GM19397 (cell line): ENCODE data around the gene PEX1.
"Not testable (repeated sequence)": the region's sequence is repeated elsewhere in the genome, so short reads cannot be mapped to it uniquely, and the experiment has no call there.

ENCODE experiments used
- ATAC-seq: cut with Tn5 transposase; IDR thresholded peaks from one replicate; pipeline ENCODE4 v1.9.1; 2021; ENCODE audit warnings: mild to moderate bottlenecking, moderate library complexity; ENCODE audit not compliant: unreplicated experiment

PEX1 gene

DNA sequence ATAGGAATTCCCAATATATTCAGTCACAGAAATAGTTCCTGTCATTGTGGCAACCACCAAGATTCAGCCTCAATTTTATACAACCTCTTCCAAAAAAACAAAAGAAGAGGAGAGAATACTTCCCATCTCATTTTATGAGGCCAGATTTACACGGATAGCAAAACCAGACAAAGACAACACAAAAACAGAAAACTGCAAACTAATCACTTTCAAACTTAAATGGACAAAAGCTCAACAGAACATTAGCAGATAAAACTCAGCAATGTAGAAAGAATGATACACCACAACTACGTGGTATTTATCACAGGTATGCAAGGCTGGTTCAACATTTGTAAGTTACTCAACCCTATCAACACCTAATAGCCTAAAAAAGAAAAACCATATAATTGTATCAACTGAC lies 22.0 kb downstream of the PEX1 start:
- ATAC-seq = no peak

DNA sequence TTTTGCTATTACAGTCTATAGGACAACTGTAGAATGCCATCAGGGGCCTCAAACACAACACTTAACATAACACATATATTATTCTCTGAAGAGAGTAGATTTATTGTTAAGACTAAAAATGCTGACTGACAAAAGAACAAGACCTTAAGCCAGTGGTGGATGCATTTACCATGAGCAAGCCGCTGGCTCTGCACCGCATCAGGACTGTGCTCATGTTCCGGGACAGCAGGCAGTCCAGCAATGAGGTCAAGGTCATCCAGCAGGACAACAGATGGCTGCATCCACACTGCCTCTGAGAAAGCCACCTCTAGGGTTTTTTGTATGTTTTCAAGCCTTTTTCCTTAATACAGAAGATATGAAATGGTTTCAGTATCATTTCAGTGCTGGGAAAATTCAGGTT lies 23.8 kb downstream of the PEX1 start:
- ATAC-seq = no peak

DNA sequence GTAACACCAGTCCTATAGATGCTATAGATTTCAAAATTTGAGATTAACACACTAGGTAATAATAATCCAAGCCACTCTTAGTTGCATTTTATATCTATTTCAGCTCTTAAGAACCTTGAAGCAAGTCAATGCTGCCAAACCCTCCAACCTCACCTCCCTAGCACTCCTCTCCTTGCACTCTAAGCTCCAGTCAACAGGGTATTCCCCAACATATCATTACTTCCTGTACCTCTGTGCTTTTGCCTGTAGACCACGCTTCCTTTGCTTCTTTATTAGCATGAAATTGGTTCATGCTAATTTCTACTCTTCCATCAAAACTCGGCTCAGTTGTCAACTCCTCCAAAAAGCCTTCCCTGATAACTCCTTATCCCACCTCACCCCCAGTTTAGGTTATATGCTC lies 24.6 kb downstream of the PEX1 start:
- no peak for ATAC-seq

DNA sequence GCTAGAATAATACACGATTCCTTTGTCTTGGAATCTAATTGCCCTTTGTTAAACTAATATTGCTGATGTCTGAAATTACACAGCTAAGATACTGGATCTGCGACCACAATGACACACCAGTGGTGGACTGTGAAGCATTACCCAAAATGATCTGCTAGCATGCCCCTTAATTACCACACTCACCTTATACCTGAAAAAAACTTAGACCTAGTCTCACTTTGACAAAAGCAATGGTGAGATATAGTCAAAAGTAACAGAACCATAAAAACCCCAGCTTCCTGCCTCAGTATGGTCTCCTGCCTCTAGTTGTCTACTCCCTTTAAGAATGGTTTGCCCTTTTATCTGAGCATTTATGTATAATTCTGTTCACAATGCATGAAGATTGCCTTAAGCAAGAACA lies 29.8 kb downstream of the PEX1 start:
- no peak for ATAC-seq

DNA sequence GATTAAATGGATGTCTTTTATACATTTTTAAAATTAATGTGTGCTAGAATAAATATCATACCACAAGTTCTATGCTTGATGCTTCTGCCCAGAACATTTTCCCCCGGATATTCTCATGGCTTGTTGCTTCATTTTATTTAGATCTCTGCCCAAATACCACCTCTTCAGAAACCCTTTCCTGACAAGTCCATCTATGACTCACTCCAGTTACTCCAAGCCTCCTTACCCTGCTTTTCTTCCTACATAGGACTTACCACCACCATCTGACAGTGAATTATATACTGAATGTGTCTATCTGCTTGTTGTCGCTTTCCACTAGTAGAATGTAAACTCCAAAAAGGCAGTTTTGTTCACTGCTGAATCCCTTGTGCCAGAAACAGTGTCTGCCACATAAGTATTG lies 31.4 kb downstream of the PEX1 start:
- no peak for ATAC-seq

DNA sequence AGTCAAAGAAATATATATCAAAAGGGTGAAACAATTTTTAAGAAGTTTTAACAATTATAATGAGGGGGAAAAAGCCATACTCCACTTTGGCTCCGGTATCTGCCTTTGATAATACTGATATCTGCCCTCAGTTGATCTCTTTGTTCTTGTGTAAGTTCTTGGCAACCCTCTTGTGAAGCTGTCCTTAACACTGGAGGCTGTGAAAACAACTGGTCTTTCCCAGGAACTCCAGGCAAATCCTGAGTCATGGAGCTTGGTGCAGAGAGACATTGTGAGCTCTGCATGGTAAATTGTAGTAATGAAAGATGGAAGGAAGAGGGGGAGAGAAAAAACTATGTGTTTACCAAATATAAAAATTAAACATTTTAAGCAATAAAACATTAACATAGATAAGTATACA lies 38.7 kb downstream of the PEX1 start:
- no peak for ATAC-seq

DNA sequence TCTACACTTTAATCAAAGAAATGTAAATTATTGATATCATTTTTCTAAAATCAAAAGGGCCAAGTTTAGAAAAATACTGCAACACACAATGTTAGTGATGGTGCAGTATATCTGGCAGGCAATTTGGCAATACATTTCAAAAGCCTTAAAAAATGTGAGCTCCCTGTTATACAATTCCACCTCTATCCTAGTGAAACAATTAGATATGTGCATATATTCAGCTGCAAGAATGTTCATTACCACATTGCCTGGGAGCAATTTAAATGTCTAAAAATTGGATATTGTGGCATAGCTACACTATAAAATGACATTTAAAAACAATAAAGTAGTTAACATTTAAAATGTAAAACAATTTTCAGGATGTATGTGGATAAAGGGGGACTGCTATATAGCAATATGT lies 40.5 kb downstream of the PEX1 start:
- ATAC-seq = no peak

DNA sequence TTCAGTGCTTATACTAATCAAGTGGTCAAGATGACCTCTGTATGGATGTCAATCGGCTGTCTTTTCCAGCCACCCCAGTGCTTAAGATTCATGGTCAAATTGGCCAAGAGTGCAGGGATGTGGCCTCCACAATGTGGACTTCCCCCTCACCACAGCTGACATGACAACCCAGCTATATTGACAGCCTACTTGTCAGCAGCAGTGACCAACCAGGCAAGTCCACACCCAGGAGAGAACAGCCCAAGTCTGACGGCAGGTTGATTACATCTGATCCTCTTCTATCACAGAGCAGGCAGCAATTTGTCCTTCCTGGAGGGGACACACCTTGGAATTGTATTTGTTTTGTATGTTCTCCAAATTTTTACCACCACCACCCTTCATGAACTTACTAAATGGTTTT lies 42.3 kb downstream of the PEX1 start:
- no peak for ATAC-seq

DNA sequence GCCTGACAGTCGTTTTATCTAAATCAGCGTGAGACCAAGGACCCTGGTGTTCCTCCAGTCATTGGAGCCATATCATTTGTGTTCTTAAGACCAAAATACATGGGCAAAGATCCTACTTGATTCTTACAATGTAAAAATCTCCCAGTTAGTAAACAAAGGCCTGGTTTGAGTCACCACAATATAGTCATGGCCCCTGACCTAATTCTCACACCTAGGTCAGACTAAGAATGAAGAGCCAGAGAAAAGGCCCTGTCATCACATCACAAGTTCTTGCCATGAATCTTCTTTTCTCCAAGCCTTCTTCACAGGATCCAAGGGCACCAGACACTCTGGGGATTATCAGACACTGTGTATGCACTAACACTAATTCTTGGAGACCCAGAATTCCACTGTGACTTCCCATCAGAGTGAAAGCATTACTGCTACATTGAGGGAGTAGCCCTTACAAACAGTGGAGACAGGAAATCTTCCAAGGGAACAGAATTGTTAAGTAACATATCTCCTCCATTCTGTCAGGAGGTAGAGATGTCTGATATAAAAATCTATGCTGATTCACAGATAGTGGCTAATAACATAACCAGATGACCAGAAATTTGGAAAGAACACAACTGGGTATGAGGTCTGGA lies 42.9 kb downstream of the PEX1 start:
- ATAC-seq = no peak

DNA sequence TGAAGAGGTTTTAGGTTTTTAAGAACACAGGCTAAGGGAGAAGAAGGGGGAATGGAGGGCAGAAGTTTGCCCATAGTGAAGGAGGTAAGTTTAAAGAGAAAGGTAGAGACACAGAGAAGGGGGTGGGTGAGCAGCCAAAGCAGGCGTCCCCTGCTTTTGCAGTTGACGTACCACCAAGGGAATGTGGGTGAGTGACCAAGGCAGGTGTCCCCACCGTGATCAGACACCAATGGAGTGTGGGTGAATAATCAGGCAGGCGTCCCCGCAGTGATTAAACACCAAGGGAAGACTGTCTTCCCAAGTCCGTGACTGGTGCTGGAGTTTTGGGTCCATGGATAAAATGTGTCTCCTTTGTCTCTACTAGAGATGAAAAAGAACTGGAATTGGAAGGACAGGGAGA lies 44.1 kb downstream of the PEX1 start:
- not testable (repeated sequence) for ATAC-seq

DNA sequence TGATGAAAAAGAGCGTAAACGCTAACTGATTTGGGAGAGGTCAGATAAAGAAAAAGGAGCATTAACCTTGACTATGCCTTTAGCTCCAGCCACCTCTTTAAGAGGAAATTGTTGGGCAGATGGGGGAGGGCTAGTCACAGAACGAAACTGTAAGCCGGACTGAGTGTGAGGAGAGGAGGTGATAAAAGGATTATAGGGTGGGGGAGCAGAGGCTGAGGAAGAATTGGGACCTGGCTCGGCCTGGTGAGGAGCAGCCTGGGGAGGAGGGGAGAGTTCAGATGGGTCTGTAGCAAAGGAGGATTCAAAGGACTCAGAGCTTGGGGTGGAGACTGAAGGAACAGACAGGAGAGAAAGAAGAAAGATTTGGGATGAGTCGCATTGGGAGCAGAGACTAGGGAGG lies 44.7 kb downstream of the PEX1 start:
- not testable (repeated sequence) for ATAC-seq

DNA sequence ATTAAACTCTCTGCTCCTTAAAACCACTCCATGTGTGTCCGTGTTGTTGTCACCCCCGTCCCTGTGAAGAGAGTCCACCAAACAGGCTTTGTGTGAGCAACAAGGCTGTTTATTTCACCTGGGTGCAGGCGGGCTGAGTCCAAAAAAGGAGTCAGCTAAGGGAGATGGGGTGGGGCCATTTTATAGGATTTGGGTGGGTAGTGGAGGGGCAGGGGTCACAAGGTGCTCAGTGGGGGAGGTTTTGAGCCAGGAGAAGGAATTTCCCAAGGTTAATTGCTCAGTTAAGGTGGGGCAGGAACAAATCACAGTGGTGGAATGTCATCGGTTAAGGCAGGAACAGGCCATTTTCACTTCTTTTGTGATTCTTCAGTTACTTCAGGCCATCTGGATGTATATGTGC lies 49.2 kb downstream of the PEX1 start:
- not testable (repeated sequence) for ATAC-seq

DNA sequence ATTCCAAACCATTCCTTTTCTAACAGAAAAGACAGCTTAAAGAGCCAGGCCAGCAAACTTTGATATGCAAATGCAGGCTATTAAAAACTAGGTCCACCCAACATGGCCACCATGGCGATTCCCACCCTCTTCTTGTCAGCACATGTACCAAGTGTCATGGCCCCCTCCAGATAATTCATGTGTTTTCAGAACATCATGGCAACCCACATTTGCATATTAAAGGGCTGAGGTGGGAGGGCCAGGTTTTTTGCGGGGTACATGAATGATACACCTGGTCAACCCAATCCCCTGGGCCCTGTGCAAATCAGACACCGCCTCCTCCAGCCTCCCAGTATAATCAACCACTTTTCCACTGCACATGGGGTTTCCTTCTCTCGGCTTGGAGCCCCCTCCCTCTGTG lies 49.6 kb downstream of the PEX1 start:
- ATAC-seq = no peak

DNA sequence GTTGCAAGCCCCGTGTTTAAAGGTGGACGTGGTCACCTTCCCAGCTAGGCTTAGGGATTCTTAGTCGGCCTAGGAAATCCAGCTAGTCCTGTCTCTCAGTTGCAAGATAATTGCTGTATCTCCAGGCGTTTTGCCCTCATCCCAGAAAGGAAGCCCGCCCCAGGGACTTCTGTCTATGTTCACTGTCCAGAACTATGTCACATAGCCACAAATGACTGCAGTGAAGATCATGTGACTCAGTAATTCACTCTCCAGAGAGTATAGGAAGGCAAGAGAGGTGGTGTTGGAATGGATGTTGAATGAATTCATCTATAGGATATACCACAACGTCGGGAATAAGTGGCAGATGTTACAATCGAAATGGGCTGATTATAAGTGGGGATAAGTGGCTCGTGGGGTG lies 50.2 kb downstream of the PEX1 start:
- no peak for ATAC-seq

DNA sequence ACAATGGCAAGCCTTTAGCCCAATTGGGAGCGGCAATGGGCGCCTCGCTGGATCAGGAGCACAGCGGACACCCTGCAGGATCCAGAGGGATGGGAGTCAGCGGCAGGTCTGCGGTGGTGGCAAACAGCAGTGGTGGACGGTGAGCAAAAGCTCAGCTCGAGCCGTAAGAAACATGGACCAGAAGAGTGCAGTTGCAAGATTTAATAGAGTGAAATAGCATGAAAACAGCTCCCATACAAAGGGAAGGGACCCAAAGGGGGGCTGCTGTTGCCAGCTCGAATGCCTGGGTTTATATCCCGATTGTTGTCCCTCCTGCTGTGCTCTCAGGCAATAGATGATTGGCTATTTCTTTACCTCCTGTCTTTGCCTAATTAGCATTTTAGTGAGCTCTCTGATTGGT lies 50.6 kb downstream of the PEX1 start, which contains the start of gene ERVW-1:
TSS of gene ERVW-1 (minus strand) at position 266 of the 400 bp plus-strand sequence. CDS start 7,565 bp downstream, outside the sequence.
- ATAC-seq = not testable (repeated sequence)

DNA sequence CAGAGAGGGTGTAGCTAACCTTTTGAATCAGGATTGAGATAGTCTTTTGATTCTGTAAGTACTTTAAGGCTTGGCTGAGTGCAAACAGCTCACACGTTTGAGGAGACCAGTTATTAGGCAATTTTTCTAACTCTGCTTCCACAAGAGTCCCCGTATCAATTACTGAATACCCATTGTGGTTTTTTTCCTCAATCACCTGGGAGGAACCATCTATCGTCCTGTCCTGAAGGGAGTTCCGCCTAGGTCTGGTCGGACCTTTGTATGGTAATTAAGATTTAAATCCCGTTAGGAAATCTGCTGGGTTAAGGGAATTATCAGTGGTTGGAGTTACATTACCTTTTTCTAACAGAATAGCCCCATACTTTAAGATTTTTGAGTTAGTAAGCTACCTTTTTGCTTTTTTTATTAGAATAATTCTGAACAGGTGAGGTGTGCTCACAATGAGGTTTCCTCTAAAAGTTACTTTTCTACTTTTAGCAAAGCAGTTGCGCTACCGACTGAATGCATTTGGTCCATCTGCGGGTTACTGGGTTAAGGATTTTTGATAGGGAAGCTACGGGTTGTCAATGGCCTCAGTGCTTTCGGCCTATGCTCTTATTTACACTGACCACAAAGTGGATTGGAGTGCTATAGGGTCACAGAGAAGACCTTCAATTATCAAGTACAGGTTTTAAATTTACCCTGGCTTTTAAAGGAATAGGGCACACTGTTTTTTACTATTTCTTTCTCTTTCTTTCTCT lies 52.3 kb downstream of the PEX1 start:
- not testable (repeated sequence) for ATAC-seq

DNA sequence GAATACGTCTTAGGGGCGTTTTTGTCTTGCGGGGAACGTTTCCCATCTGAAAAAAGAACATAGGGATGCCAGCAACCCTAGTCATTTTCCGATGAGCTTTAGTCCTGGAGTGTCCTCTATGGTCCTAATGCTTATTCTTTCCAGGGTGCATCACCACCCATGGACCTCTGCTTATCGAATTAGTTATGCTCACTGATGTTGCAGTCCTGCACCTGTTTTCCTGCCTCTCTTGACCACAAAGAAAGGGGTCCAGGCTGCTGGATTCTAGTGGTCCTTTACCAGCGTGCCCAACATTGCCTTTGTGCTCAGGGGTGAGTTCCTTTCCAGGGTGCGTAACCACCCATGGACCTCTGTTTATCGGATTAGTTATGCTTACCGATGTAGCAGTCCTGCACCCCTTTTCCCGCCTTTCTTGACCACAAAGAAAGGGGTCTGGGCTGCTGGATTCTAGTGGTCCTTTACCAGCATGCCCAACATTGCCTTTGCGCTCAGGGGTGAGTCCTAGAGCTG lies 53.0 kb downstream of the PEX1 start:
- ATAC-seq = not testable (repeated sequence)

DNA sequence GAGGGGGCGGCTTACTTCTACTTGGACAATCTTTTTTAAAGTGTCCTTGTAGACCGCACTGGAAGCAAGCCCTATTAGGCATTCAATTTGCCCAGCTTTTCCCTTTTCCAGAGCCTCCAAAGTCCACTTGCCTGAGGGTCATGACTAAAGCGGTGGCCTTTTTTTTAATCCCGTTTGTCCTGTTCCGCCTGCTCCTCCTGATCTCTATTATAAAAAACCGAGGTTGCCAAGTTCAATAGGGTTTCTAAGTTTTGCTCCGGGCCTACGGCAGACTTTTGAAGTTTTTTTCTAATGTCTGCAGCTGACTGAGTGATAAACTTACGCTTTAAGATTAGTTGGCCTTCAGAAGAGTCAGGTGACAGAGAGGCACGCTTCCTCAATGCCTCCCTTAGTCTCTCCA lies 54.3 kb downstream of the PEX1 start:
- ATAC-seq = not testable (repeated sequence)

DNA sequence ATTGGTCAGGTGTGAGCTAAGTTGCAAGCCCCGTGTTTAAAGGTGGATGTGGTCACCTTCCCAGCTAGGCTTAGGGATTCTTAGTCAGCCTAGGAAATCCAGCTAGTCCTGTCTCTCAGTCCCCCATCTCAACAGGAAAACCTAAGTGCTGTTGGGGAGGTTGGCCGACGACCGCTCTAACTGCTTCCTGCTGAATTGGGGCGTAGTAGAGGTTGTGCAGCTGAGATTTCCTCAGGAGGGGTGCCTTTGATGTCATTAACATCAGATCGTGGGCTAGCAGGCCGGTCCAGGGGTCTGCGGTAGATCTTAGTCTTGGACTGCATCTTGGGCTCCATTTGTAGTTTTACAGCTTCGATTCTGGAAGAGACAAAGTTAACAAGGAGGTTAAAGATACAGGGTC lies 59.7 kb downstream of the PEX1 start:
- ATAC-seq = not testable (repeated sequence)

DNA sequence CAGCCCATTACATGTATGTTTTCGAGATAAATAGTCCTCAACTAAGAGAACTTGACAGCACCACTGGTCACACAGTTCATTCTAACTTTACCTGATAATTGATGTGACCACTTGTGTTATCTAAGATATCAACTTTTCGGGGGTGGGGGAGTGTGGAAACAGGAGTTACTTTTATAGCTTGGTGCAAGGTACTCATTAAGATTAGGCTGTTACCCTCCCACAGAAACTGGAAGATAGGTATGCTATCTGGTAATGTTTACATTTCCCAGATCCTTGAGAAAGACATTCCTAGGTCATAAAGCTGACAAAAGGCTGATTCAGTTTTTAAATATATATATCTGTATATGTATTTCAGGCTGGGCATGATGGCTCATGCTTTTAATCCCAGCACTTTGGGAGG lies 61.6 kb downstream of the PEX1 start:
- no peak for ATAC-seq

DNA sequence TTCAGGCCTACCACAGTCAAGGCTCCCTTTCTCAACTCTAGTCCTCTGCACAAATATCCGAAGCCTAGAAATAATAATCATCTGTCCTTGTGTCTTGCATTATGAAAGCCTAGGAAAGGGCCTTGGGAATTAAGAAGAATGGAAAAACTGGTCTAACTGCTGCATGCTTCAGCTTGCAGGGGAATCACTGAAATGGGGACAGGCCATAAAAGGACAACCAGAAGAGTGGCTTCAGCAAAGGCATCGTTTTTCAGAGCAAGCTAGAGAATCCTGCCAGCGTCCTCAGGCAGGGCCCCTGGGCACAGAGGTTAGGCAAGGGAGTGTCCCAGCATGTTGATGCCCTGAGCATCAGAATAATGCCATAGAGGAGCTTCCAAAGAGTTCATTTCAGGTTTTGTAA lies 63.8 kb downstream of the PEX1 start:
- no peak for ATAC-seq

DNA sequence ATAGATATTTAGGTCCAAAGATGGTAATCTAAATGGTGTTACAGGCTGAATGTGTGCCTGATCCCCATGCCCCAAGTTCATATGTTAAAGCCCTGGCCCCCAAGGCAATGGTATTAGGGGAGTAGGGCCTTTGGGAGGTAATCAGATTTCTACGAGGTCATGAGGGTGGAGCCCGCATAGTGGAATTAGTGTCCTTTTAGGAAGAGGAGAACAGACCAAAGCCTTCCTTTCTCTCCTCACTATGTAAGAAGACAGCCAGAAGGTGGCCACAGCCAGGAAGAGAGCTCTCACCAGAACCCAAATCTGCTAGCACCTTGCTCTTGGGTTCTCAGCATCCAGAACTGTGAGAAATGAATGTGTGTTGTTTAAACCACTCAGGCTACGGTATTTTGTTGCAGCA lies 65.8 kb downstream of the PEX1 start:
- no peak for ATAC-seq
